Breast epithelium (tissue), 4 donors: ENCODE measurements around the gene FFAR1. TPM values are rescaled to one million over a fixed set of nuclear protein-coding genes. Genes with fewer than 3 reads are reported as not detected.

ENCODE experiments used
- DNase-seq, 2 donors: peaks; one replicate each; pipeline ENCODE4 v3.0.0-alpha.2; 2019; ENCODE audit warnings: low spot score in 2 of 2
- H3K27ac ChIP-seq, 2 donors: fragments of 200-600 bp; sonication (generic) in 1 of 2; one replicate each; pipeline ENCODE4 v1.5.1; 2016 to 2019; ENCODE audit warnings: mild to moderate bottlenecking in 1 of 2
- H3K27me3 ChIP-seq, 2 donors: fragments of 200-600 bp; sonication (generic) in 1 of 2; one replicate each; pipeline versions ENCODE4 v1.5.1 to v1.6.0; 2017 to 2019; ENCODE audit warnings: control low read depth in 1 of 2, mild to moderate bottlenecking in 1 of 2
- H3K36me3 ChIP-seq: fragments of 200-600 bp; one replicate; pipeline ENCODE4 v1.5.1; 2019
- H3K4me1 ChIP-seq, 2 donors: fragments of 200-600 bp; sonication (generic); one replicate each; pipeline ENCODE4 v1.5.1; 2016 to 2019; ENCODE audit warnings: control low read depth in 1 of 2
- H3K4me3 ChIP-seq, 3 donors: fragments of 200-600 bp; sonication (generic); 1 replicate in 2 of 3; 2 replicates in 1 of 3; pipeline ENCODE4 v1.5.1; 2016 to 2019; ENCODE audit warnings: mild to moderate bottlenecking in 3 of 3, moderate library complexity in 2 of 3
- H3K9me3 ChIP-seq, 2 donors: fragments of 200-600 bp; sonication (generic) in 1 of 2; one replicate each; pipeline ENCODE4 v1.5.1; 2016 to 2019; ENCODE audit warnings: control low read depth in 1 of 2
- CTCF ChIP-seq, 3 donors: fragments of 450-650 bp; IDR thresholded peaks; one replicate each; pipeline ENCODE4 v1.5.1; 2016 to 2017; ENCODE audit warnings: antibody characterized with exemption in 3 of 3, mild to moderate bottlenecking in 3 of 3, moderate library complexity in 3 of 3
- POLR2A ChIP-seq: fragments of 450-650 bp; IDR thresholded peaks from one replicate; pipeline ENCODE4 v1.6.1; 2016; ENCODE audit warnings: antibody characterized with exemption, mild to moderate bottlenecking, moderate library complexity
- POLR2AphosphoS5 ChIP-seq, 3 donors: sonication (generic); formaldehyde crosslinking; IDR thresholded peaks; one replicate each; pipeline ENCODE4 v1.6.1; 2017; ENCODE audit warnings: antibody characterized with exemption in 3 of 3
- intact Hi-C: fragments of 100-400 bp; cut with DNase I; formaldehyde crosslinking; loops from one replicate; pipeline ENCODE4 v1.15.1; 2023; ENCODE audit warnings: low total_unique reads
- total RNA-seq, 3 donors: library from RNA; depleted of rRNA; stranded (reverse); fragments of >200 nt; gene quantifications; one replicate each; pipeline ENCODE4 v1.1.0, GENCODE V29; 2016

The FFAR1 gene
- total RNA-seq, 3 donors from 2014 or later: not detected

GRCh38 chr19:35306473-35307246 lies 41.0 kb upstream of the FFAR1 start:
- H3K4me3 ChIP-seq: no peak overlapping the region
- intact Hi-C loops: no loop called here
- no peaks in the 10 kb centered on the region for H3K9me3 ChIP-seq
- no peaks in the 10 kb centered on the region for H3K36me3 ChIP-seq
- no peaks in the 10 kb centered on the region for H3K27me3 ChIP-seq
- no peak overlapping the region for H3K27ac ChIP-seq
- DNase-seq: no peak
- H3K4me1 ChIP-seq: peaks cover 0 to 5% of the 10 kb centered on the region in 2 donors
- no peak for TF ChIP-seq POLR2AphosphoS5 (IDR thresholded peaks at IDR 0.05)
- TF ChIP-seq POLR2A: no peak
- no peak for TF ChIP-seq CTCF (IDR thresholded peaks at IDR 0.05)

DNA sequence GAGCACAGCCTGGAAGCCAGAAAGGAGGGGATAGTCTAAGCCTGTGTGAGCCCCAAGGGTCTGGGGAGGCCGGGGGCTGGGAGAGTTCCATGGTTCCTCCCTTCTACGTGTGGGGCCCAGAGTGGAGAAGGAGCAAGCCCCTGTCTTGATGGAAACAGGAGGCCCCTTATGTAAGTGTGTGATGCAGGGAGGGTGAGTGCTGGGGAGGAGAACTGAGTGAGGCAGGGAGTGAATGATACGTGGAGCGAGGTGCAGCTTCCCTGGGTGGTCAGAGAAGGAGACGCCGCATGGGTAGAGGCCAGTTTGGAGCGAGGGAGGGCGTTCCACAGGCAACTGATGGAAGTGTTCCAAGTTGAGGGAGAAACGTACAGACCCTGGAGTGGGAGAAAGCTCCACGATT lies 39.8 kb upstream of the FFAR1 start:
- Histone ChIP-seq H3K9me3 (no peaks in the 10 kb centered on the region), H3K27me3 (no peaks in the 10 kb centered on the region), H3K27ac (no peak overlapping the region), H3K4me1 (peaks cover 0 to 5% of the 10 kb centered on the region in 2 donors), H3K36me3 (no peaks in the 10 kb centered on the region), H3K4me3 (no peak overlapping the region)
- DNase-seq: no peak
- intact Hi-C loops: no loop called here
- TF ChIP-seq POLR2A: no peak
- TF ChIP-seq CTCF (IDR thresholded peaks at IDR 0.05): no peak

DNA sequence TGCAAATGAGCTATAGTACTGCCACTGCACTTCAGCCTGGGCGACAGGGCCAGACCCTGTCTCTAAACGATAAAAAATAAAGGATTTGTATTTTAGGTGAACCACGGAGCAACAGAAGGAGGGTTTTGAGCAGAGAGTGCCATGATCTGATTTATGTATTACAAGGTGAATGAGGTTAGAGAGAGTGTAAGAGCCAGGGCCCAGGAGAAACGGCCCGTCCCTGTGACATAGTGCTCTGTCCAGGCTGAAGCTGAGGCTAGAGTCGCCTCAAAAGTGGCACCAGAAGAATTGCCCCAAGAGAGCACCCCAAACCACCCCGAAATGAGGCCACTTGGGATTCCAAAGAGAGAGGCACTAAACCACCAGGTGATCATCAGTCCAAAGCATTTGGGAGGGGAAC lies 38.8 kb upstream of the FFAR1 start:
- intact Hi-C loops: no loop called here
- H3K9me3 ChIP-seq: no peaks in the 10 kb centered on the region
- H3K27me3 ChIP-seq: no peaks in the 10 kb centered on the region
- H3K4me3 ChIP-seq: no peak overlapping the region
- peaks cover 0 to 5% of the 10 kb centered on the region in 2 donors for H3K4me1 ChIP-seq
- DNase-seq: no peak
- H3K27ac ChIP-seq: peak overlapping the region in 1 of 2 donors; percentile 36
- TF ChIP-seq CTCF (IDR thresholded peaks at IDR 0.05) (no peak), POLR2AphosphoS5 (IDR thresholded peaks at IDR 0.05) (no peak), POLR2A (no peak)
- no peaks in the 10 kb centered on the region for H3K36me3 ChIP-seq

DNA sequence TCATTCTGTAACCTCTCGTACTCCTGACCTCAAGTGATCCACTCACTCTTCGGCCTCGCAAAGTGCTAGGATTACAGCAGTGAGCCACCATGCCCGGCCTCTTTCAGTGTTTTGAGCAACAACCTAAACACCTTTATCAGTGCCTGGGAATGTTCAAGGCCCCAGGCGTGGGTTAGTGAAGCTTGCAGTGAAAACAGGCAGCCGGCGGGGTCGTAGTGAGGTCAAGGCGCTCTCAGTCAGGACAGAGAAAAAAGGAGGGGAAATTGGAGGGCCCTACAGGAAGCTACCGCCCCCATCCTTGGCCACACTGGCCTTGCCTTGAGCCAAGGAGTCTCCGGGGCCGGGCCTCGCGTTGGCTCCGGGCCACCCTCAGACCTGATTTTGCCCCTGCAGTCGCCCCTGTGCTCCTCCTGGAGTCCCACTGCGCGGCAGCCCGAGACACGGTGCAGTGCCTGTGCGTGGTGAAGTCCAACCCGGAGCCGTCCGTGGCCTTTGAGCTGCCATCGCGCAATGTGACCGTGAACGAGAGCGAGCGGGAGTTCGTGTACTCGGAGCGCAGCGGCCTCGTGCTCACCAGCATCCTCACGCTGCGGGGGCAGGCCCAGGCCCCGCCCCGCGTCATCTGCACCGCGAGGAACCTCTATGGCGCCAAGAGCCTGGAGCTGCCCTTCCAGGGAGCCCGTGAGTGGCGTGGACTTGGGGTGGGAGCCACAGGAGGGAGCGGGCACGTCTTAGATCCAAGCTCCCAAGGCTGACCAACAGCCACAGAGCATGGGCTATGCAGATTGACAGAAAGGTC lies 38.0 kb upstream of the FFAR1 start:
- TF ChIP-seq CTCF (IDR thresholded peaks at IDR 0.05) (no peak), POLR2A (no peak), POLR2AphosphoS5 (IDR thresholded peaks at IDR 0.05) (no peak)
- peaks cover 0 to 5% of the 10 kb centered on the region in 2 donors for H3K4me1 ChIP-seq
- H3K27ac ChIP-seq: peak overlapping the region in 1 of 2 donors; percentile 36
- H3K27me3 ChIP-seq: no peaks in the 10 kb centered on the region
- H3K9me3 ChIP-seq: no peaks in the 10 kb centered on the region
- intact Hi-C loops: no loop called here
- peak overlapping the region in 1 of 3 donors; percentile 32 for H3K4me3 ChIP-seq
- peak in 1 of 2 donors; percentile 53 for DNase-seq
- no peaks in the 10 kb centered on the region for H3K36me3 ChIP-seq

DNA sequence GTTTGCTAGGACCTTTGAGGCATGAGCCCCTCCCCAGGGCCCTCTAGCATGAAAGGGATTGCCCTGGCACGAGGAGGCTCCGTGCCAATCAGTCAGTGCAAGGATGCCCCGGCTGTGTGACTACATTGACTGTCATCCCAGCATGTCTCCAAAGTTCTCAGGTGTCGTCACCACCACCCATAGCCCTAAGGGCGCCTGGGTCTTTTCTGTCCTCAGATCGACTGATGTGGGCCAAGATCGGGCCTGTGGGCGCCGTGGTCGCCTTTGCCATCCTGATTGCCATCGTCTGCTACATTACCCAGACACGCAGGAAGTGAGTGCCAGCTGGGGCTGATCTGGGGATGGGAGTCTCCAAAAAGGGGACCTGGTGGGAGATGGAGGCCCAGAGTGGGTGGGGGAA lies 37.4 kb upstream of the FFAR1 start:
- no peaks in the 10 kb centered on the region for H3K27me3 ChIP-seq
- DNase-seq: no peak
- H3K4me3 ChIP-seq: peak overlapping the region in 1 of 3 donors; percentile 32
- peak overlapping the region in 1 of 2 donors; percentile 17 for H3K27ac ChIP-seq
- H3K4me1 ChIP-seq: peaks cover 0 to 5% of the 10 kb centered on the region in 2 donors
- intact Hi-C loops: no loop called here
- no peaks in the 10 kb centered on the region for H3K9me3 ChIP-seq
- H3K36me3 ChIP-seq: no peaks in the 10 kb centered on the region
- TF ChIP-seq CTCF (IDR thresholded peaks at IDR 0.05): no peak
- TF ChIP-seq POLR2A: no peak
- TF ChIP-seq POLR2AphosphoS5 (IDR thresholded peaks at IDR 0.05): no peak
